HG03064 (cell line): ENCODE measurements around the gene IARS2.

ENCODE experiments used
- ATAC-seq: cut with Tn5 transposase; IDR thresholded peaks from one replicate; pipeline ENCODE4 v1.9.1; 2021; ENCODE audit warnings: low read depth; ENCODE audit not compliant: unreplicated experiment

The IARS2 gene

GRCh38 chr1:220094016-220094911 is at the start of gene IARS2:
Gene IARS2, plus strand, starts transcription at chr1:220094132. Its CDS starts 85 bp downstream, at chr1:220094217.
- ATAC-seq: peak; percentile 55

GRCh38 chr1:220044678-220045355 is 49.1 kb upstream of the IARS2 start:
- no peak for ATAC-seq

GRCh38 chr1:220045356-220046051 is 48.4 kb upstream of the IARS2 start:
- no peak for ATAC-seq

GRCh38 chr1:220046052-220046930 is 47.6 kb upstream of the IARS2 start, which contains the start of gene EPRS1:
Gene EPRS1, minus strand, starts transcription at chr1:220046505. Its CDS starts 117 bp downstream, at chr1:220046388.
- ATAC-seq: peak; percentile 99

GRCh38 chr1:220056374-220056773 is 37.6 kb upstream of the IARS2 start:
- no peak for ATAC-seq

GRCh38 chr1:220060876-220061275 is 33.1 kb upstream of the IARS2 start:
- no peak for ATAC-seq

- ATAC-seq: no peak
Measured at GRCh38 chr1:220062629-220063028, 31.3 kb upstream of the IARS2 start.

- no peak for ATAC-seq
Measured at GRCh38 chr1:220067269-220068204, 26.4 kb upstream of the IARS2 start.

- no peak for ATAC-seq
Measured at GRCh38 chr1:220076861-220077762, 16.8 kb upstream of the IARS2 start.

- no peak for ATAC-seq
Measured at GRCh38 chr1:220077887-220078286, 16.0 kb upstream of the IARS2 start.

GRCh38 chr1:220084460-220084859 is 9.5 kb upstream of the IARS2 start:
- no peak for ATAC-seq

GRCh38 chr1:220086261-220086686 is 7.7 kb upstream of the IARS2 start:
- peak; percentile 48 for ATAC-seq

- peak; percentile 67 for ATAC-seq
Measured at GRCh38 chr1:220089650-220090556, 4.0 kb upstream of the IARS2 start, which contains the start of gene BPNT1. Gene BPNT1, minus strand, starts transcription at chr1:220089788. Its CDS starts 9,942 bp downstream, at chr1:220079846.

GRCh38 chr1:220092694-220093093 is 1.2 kb upstream of the IARS2 start:
- ATAC-seq: no peak

GRCh38 chr1:220093361-220094015 is 444 bp upstream of the IARS2 start:
- ATAC-seq: no peak

- ATAC-seq: no peak
Measured at GRCh38 chr1:220099826-220100225, 5.9 kb downstream of the IARS2 start.
